ENCODE data around the gene SLC35D2. TPM values are rescaled to one million over a fixed set of nuclear protein-coding genes. Genes with fewer than 3 reads are reported as not detected.
A peak's percentile ranks its signal among the peaks of the same experiment; 100 is the strongest.
"Not testable (repeated sequence)": the region's sequence is repeated elsewhere in the genome, so short reads cannot be mapped to it uniquely, and the experiment has no call there.

The SLC35D2 gene
- total RNA-seq, 2 experiments from 2014 or later = 13.1 to 16.2 TPM

GRCh38 chr9:96333958-96334357 lies 49.6 kb downstream of the SLC35D2 start:
- ATAC-seq (ENCODE audit: low read depth) = no peak
- no peaks in the 10 kb centered on the region for H3K9me3 Mint-ChIP-seq
- H3K27ac Mint-ChIP-seq = no peak overlapping the region
- no peaks in the 10 kb centered on the region for H3K27me3 Mint-ChIP-seq
- H3K36me3 Mint-ChIP-seq = no peaks in the 10 kb centered on the region
- POLR2A ChIA-PET = no interaction called here
- DNase-seq = no peak
- no peak overlapping the region for H3K4me3 Mint-ChIP-seq
- no peaks in the 10 kb centered on the region for H3K4me1 Mint-ChIP-seq

- H3K27me3 Mint-ChIP-seq = no peaks in the 10 kb centered on the region
- H3K27ac Mint-ChIP-seq = no peak overlapping the region
- POLR2A ChIA-PET = no interaction called here
- no peaks in the 10 kb centered on the region for H3K9me3 Mint-ChIP-seq
- H3K4me3 Mint-ChIP-seq = no peak overlapping the region
- ATAC-seq (ENCODE audit: low read depth) (no peak), DNase-seq (no peak)
- no peaks in the 10 kb centered on the region for H3K36me3 Mint-ChIP-seq
- H3K4me1 Mint-ChIP-seq = no peaks in the 10 kb centered on the region
These were observed 52.1 kb downstream of the SLC35D2 start for GRCh38 chr9:96331236-96331947.

- Mint-ChIP-seq H3K4me3 (no peak overlapping the region), H3K27ac (no peak overlapping the region), H3K9me3 (no peaks in the 10 kb centered on the region), H3K36me3 (no peaks in the 10 kb centered on the region), H3K4me1 (no peaks in the 10 kb centered on the region), H3K27me3 (no peaks in the 10 kb centered on the region)
- no peak for DNase-seq
- ATAC-seq (ENCODE audit: low read depth) = peak; percentile 73
- POLR2A ChIA-PET = interaction anchor here (0.8 kb wide), 1 partner anchor 339 kb away, joined by 3 read pairs; no protein-coding TSS in a partner anchor
These were observed 55.7 kb downstream of the SLC35D2 start for GRCh38 chr9:96327694-96328352.

- H3K36me3 Mint-ChIP-seq = no peaks in the 10 kb centered on the region
- no peaks in the 10 kb centered on the region for H3K4me1 Mint-ChIP-seq
- ATAC-seq (ENCODE audit: low read depth) (no peak), DNase-seq (no peak)
- no peak overlapping the region for H3K4me3 Mint-ChIP-seq
- H3K9me3 Mint-ChIP-seq = no peaks in the 10 kb centered on the region
- POLR2A ChIA-PET = interaction anchor here (0.7 kb wide), 1 partner anchor 1178 kb away, joined by 7 read pairs; no protein-coding TSS in a partner anchor
- H3K27ac Mint-ChIP-seq = no peak overlapping the region
- H3K27me3 Mint-ChIP-seq = no peaks in the 10 kb centered on the region
These were observed 60.3 kb downstream of the SLC35D2 start for GRCh38 chr9:96323169-96323568.

- not testable (repeated sequence) for H3K9me3 Mint-ChIP-seq; DNase-seq; H3K27me3 Mint-ChIP-seq; ATAC-seq (ENCODE audit: low read depth); H3K27ac Mint-ChIP-seq; H3K4me3 Mint-ChIP-seq; H3K4me1 Mint-ChIP-seq; H3K36me3 Mint-ChIP-seq
- POLR2A ChIA-PET = interaction anchor here (0.7 kb wide), 1 partner anchor 1177 kb away, joined by 7 read pairs; no protein-coding TSS in a partner anchor
These were observed 60.8 kb downstream of the SLC35D2 start for GRCh38 chr9:96322736-96323135.

- H3K4me1 Mint-ChIP-seq; H3K9me3 Mint-ChIP-seq; H3K4me3 Mint-ChIP-seq; DNase-seq; POLR2A ChIA-PET; H3K27me3 Mint-ChIP-seq; ATAC-seq (ENCODE audit: low read depth); H3K36me3 Mint-ChIP-seq; H3K27ac Mint-ChIP-seq: not testable (repeated sequence)
These were observed 61.3 kb downstream of the SLC35D2 start for GRCh38 chr9:96322210-96322609.

GRCh38 chr9:96321515-96321914 lies 62.0 kb downstream of the SLC35D2 start:
- DNase-seq (no peak), ATAC-seq (ENCODE audit: low read depth) (no peak)
- peaks cover 2% of the 10 kb centered on the region for H3K27me3 Mint-ChIP-seq
- H3K36me3 Mint-ChIP-seq = no peaks in the 10 kb centered on the region
- no peak overlapping the region for H3K4me3 Mint-ChIP-seq
- no peaks in the 10 kb centered on the region for H3K4me1 Mint-ChIP-seq
- H3K9me3 Mint-ChIP-seq = no peaks in the 10 kb centered on the region
- H3K27ac Mint-ChIP-seq = no peak overlapping the region
- POLR2A ChIA-PET = no interaction called here

GRCh38 chr9:96320749-96321280 lies 62.7 kb downstream of the SLC35D2 start:
- POLR2A ChIA-PET = no interaction called here
- H3K27me3 Mint-ChIP-seq = peaks cover 2% of the 10 kb centered on the region
- DNase-seq (no peak), ATAC-seq (ENCODE audit: low read depth) (no peak)
- no peaks in the 10 kb centered on the region for H3K4me1 Mint-ChIP-seq
- H3K27ac Mint-ChIP-seq = no peak overlapping the region
- no peaks in the 10 kb centered on the region for H3K36me3 Mint-ChIP-seq
- H3K4me3 Mint-ChIP-seq = no peak overlapping the region
- no peaks in the 10 kb centered on the region for H3K9me3 Mint-ChIP-seq

GRCh38 chr9:96318921-96319565 lies 64.5 kb downstream of the SLC35D2 start:
- Mint-ChIP-seq H3K9me3 (peaks cover 2% of the 10 kb centered on the region), H3K27me3 (peaks cover 2% of the 10 kb centered on the region), H3K4me1 (no peaks in the 10 kb centered on the region), H3K27ac (no peak overlapping the region), H3K4me3 (no peak overlapping the region), H3K36me3 (no peaks in the 10 kb centered on the region)
- ATAC-seq (ENCODE audit: low read depth) = no peak
- no peak for DNase-seq
- POLR2A ChIA-PET = no interaction called here

GRCh38 chr9:96317335-96317980 lies 66.1 kb downstream of the SLC35D2 start:
- Mint-ChIP-seq H3K9me3 (peaks cover 3% of the 10 kb centered on the region), H3K36me3 (no peaks in the 10 kb centered on the region), H3K27ac (no peak overlapping the region), H3K27me3 (peaks cover 2% of the 10 kb centered on the region), H3K4me1 (no peaks in the 10 kb centered on the region), H3K4me3 (no peak overlapping the region)
- no peak for ATAC-seq (ENCODE audit: low read depth)
- POLR2A ChIA-PET = interaction anchor here (0.5 kb wide), 1 partner anchor 1675 kb away, joined by 4 read pairs; no protein-coding TSS in a partner anchor
- DNase-seq = peak; percentile 64

GRCh38 chr9:96309850-96310249 lies 73.7 kb downstream of the SLC35D2 start:
- Mint-ChIP-seq H3K36me3 (peaks cover 2% of the 10 kb centered on the region), H3K27ac (no peak overlapping the region), H3K4me1 (no peaks in the 10 kb centered on the region), H3K4me3 (no peak overlapping the region), H3K27me3 (peaks cover 23% of the 10 kb centered on the region), H3K9me3 (peaks cover 14% of the 10 kb centered on the region)
- POLR2A ChIA-PET = no interaction called here
- ATAC-seq (ENCODE audit: low read depth) (no peak), DNase-seq (no peak)

GRCh38 chr9:96306958-96307357 lies 76.6 kb downstream of the SLC35D2 start:
- peaks cover 32% of the 10 kb centered on the region for H3K27me3 Mint-ChIP-seq
- H3K4me1 Mint-ChIP-seq; ATAC-seq (ENCODE audit: low read depth); DNase-seq; H3K36me3 Mint-ChIP-seq; POLR2A ChIA-PET; H3K27ac Mint-ChIP-seq; H3K4me3 Mint-ChIP-seq; H3K9me3 Mint-ChIP-seq: not testable (repeated sequence)

GRCh38 chr9:96305171-96305570 lies 78.3 kb downstream of the SLC35D2 start:
- Mint-ChIP-seq H3K27ac (no peak overlapping the region), H3K36me3 (no peaks in the 10 kb centered on the region), H3K9me3 (no peaks in the 10 kb centered on the region), H3K4me3 (no peak overlapping the region), H3K27me3 (peaks cover 24% of the 10 kb centered on the region), H3K4me1 (no peaks in the 10 kb centered on the region)
- ATAC-seq (ENCODE audit: low read depth) (no peak), DNase-seq (no peak)
- POLR2A ChIA-PET = no interaction called here
